Activated CD8-positive, alpha-beta memory T cell treated with anti-CD3 and anti-CD28 coated beads, Interleukin-2, amount 50 U/mL, for 48 hours (primary cell): ENCODE results near the gene CLDN19.

Experiments
- DNase-seq: peaks from one replicate; pipeline ENCODE4 v3.0.0-alpha.2; 2020

CLDN19 gene, protein sequence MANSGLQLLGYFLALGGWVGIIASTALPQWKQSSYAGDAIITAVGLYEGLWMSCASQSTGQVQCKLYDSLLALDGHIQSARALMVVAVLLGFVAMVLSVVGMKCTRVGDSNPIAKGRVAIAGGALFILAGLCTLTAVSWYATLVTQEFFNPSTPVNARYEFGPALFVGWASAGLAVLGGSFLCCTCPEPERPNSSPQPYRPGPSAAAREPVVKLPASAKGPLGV

GRCh38 chr1:42739753-42740700, at the start of gene CLDN19:
Gene CLDN19, minus strand, starts transcription at chr1:42740236. Its CDS starts 173 bp downstream, at chr1:42740063.
- no peak for DNase-seq

DNA sequence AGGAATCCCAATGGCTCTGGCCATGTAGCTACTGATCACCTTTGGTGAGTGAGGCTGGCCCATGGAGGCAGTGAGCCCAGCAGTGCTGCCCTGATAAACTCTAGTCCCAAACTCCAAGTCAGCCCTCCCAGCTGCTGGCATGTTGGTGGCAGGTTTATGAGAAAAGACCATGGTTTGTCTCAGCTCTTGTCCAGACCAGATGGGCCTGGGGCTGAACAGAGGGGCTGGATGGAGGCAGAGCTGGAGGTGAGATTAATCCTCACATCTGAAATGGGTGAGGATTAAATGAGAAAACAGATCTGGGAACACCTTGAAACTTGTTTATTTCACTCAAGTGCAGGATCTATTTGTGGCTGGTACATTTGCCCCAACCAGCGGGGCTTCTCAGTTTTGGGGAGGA, 48.0 kb upstream of the CLDN19 start:
- no peak for DNase-seq

DNA sequence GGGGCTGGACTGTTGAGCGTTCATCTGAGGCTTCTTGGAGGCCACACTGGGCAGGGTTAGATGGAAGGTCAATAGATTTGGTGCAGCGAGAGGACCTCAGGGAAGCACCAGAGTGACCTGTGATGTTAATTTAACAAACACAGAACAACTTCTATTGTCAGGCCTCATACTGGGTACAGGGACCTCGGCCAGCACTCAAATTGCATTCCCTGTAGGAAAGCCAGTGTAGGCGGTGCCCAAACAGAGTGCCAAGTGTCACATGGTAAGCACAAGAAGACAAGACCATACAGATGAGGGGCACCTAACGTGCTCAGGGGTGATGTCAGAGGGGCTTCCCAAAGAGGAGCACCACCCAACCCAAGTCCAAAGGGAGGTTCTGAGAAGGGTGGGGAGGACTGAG, 46.1 kb upstream of the CLDN19 start:
- DNase-seq = no peak

- peak; percentile 69 for DNase-seq
Measured at GRCh38 chr1:42784946-42785693, 45.1 kb upstream of the CLDN19 start, which contains the start of gene TMEM269. Gene TMEM269, plus strand, starts transcription at chr1:42784991. Its CDS starts 4,903 bp downstream, at chr1:42789894.

- no peak for DNase-seq
Measured at GRCh38 chr1:42784547-42784945, 44.5 kb upstream of the CLDN19 start.

GRCh38 chr1:42783092-42783491, 43.1 kb upstream of the CLDN19 start:
- DNase-seq = no peak

- DNase-seq = no peak
Measured at GRCh38 chr1:42780176-42780575, 40.1 kb upstream of the CLDN19 start.

- DNase-seq = no peak
Measured at GRCh38 chr1:42779725-42780124, 39.7 kb upstream of the CLDN19 start.

DNA sequence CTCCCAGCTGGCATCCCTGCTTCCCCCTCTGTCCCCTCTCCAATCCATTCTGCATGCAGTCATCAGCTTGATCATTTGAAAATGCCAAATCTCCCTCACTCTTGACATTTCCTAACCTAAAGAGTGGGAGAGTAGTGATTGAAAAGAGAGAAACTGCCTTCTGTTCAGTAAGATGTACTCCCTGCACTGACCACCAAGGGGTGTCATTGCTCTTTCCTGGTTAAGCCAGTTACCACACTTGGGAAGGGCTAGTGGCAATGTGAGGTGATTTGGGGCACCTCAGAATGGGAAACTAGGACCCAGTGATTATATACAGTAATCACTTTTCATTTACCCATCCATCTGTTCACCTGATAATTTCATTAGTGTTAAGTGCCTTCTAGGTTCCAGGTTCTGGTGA, 37.8 kb upstream of the CLDN19 start:
- DNase-seq = no peak

- no peak for DNase-seq
Measured at GRCh38 chr1:42776502-42776901, 36.5 kb upstream of the CLDN19 start.

GRCh38 chr1:42774928-42775526, 35.0 kb upstream of the CLDN19 start:
- no peak for DNase-seq

- DNase-seq = no peak
Measured at GRCh38 chr1:42773420-42773819, 33.4 kb upstream of the CLDN19 start.

DNA sequence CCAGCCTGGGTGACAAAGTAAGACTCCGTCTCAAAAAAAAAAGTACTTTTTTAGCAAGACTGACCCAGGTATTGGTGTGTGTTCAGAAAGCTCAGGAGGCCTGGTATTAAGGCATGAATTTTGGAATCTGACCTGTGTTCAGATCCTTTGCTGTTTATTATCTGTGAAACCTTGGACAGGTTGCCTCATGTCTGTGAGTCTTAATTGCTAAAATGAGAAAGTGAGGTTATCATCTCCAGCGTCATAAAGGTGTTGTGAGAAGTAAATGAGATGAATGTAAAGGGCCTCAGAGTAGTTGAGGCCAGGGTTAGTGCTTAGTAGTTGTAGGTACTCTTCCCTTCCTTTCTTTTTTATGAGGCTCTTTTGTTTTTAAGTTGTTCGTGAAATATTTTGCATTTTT, 29.8 kb upstream of the CLDN19 start:
- DNase-seq = no peak

DNA sequence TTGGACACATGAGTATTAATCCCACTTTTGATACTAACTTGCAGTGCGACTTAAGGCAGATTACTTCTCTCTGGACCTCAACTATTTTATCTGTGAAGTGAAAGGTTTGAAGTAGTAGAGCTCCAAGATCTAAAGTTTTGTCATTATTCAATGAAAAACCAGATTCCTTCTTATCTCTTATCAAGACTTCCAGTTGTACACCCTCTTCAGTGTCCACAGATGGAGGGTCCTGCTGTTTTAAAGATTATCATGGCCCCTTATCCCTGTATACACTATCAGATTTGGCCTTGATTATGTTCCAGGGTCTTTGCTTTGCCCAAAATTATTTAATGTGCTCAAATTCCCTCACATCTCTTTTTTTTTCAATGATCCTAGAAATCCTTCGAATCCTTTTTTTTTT, 28.1 kb upstream of the CLDN19 start:
- no peak for DNase-seq

DNA sequence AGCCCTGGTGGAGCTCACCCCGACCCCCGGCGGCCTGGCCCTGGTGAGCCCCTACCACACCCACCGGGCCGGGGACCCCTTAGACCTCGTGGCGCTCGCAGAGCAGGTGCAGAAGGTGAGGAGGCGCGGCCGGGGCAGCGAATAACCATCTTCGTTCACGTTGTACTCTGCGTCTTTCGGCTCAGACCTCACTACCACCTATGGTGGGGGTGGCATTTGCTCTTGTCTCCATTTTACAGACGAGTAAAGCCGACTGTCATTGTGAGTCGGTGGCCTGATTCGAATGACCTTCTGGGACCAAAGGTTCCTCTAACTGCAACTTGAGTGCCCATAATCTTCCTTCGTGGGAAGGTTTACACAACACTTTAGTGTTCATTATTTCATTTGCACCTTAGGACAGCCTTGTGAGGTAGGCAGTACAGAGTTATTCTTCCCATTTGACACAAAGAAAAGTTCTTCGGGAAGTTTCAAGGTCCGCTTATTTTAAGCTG, 27.5 kb upstream of the CLDN19 start:
- no peak for DNase-seq

GRCh38 chr1:42766741-42767509, 26.9 kb upstream of the CLDN19 start, which contains the start of the genes C1orf50 and P3H1:
Gene C1orf50, plus strand, starts transcription at chr1:42767249. Its CDS starts 63 bp downstream, at chr1:42767312.
Gene P3H1, minus strand, starts transcription at chr1:42767028. Its CDS starts 57 bp downstream, at chr1:42766971.
- DNase-seq = peak; percentile 99

GRCh38 chr1:42765832-42766740, 26.1 kb upstream of the CLDN19 start:
- DNase-seq = no peak

DNA sequence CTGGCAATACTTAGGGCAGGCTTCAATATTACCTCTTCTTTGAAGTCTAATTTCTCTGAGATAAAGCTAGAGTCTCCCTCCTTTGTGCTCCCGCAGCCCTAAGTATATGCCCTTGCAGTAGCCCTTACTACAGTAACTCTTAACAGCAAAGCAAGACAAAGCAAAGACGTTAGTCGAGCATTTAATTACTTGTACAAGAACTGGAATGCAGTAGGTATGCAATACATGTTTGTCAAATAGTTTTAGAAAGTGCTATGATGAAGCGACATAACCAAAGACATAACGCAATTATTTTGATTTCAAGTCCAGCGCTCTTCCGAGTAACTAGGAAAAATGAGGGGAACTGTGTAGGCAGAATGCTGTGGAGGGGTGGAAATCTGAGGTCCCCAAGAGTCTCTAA, 25.2 kb upstream of the CLDN19 start:
- no peak for DNase-seq

- DNase-seq = no peak
Measured at GRCh38 chr1:42762269-42762668, 22.2 kb upstream of the CLDN19 start.

- DNase-seq = no peak
Measured at GRCh38 chr1:42761567-42761966, 21.5 kb upstream of the CLDN19 start.

DNA sequence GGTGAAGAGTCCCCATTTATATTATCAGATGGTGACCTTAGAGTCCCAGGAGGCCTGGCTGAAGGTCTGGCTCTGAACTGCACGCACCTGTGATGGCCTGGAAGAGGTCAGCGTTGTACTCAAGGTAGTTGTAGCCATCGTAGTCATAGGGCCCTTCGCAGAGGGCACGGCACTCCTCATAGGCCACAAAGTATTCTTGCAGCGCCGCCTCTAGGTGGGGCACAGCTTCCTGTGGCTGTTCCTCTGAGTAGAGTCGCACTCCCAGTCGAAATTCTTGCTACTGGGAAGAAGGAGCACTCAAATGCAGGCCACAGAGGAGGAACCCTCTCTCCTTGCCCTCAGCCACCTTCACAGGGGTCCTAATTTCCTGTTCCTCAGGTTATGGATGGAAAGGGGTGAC, 19.1 kb upstream of the CLDN19 start:
- DNase-seq = no peak
